ENCODE measurements around the gene BTBD17. TPM values are rescaled to one million over a fixed set of nuclear protein-coding genes. Genes with fewer than 3 reads are reported as not detected.

BTBD17 gene
- total and polyA plus RNA-seq, 5 donors from 2014 or later: 0.09 TPM; not detected in 4

- no peak overlapping the region for H3K27ac ChIP-seq (ENCODE audit: insufficient read depth, low read length, poor library complexity, severe bottlenecking)
- no peaks in the 10 kb centered on the region for H3K9me3 ChIP-seq (ENCODE audit: control insufficient read depth in 2 of 2, low read length in 2 of 2)
- no peak overlapping the region for H3K27ac Mint-ChIP-seq
- ATAC-seq (ENCODE audit: low read depth in 2 of 2): no peak
- no peaks in the 10 kb centered on the region for H3K4me1 Mint-ChIP-seq
- no peak overlapping the region for H3K4me3 Mint-ChIP-seq
- H3K9me3 Mint-ChIP-seq: no peaks in the 10 kb centered on the region
- H3K4me1 ChIP-seq (ENCODE audit: control insufficient read depth, insufficient read depth, low read length, poor library complexity, severe bottlenecking): no peaks in the 10 kb centered on the region
- H3K4me3 ChIP-seq (ENCODE audit: low read depth, low read length): no peak overlapping the region
- H3K36me3 ChIP-seq (ENCODE audit: control insufficient read depth, insufficient read depth, low read length): no peaks in the 10 kb centered on the region
- no peaks in the 10 kb centered on the region for H3K36me3 Mint-ChIP-seq
- H3K27me3 Mint-ChIP-seq: peaks cover 15% of the 10 kb centered on the region
- no peak for DNase-seq
- H3K27me3 ChIP-seq (ENCODE audit: control insufficient read depth, insufficient read depth, low read length): no peaks in the 10 kb centered on the region
Measured at GRCh38 chr17:74403512-74404137, 42.0 kb upstream of the BTBD17 start.

DNA sequence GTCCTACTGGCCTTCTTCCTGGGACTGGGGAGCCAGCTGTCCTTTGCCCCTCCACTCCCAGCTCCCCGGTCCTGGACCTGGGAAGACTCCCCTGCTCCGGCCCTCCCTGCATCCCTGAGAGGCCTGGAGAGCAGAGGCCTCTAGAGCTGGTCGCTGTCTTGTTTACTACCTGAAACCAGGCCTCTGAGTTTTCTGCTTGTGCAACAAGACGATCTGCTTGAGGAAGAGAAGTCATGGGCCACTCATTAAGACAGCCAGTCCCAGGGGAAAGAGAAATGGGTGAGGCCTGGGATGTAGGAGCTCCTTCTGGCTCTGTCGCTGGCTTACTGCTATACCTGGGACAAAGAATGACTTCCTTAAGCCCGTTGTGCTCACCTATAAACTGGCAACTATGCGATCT, 40.4 kb upstream of the BTBD17 start:
- Mint-ChIP-seq H3K4me1 (no peaks in the 10 kb centered on the region), H3K4me3 (no peak overlapping the region), H3K9me3 (no peaks in the 10 kb centered on the region), H3K27ac (no peak overlapping the region), H3K27me3 (peaks cover 8% of the 10 kb centered on the region), H3K36me3 (no peaks in the 10 kb centered on the region)
- ATAC-seq (ENCODE audit: low read depth in 2 of 2) (no peak), DNase-seq (no peak)
- H3K4me3 ChIP-seq (ENCODE audit: low read depth, low read length): no peak overlapping the region
- no peaks in the 10 kb centered on the region for H3K27me3 ChIP-seq (ENCODE audit: control insufficient read depth, insufficient read depth, low read length)
- no peaks in the 10 kb centered on the region for H3K4me1 ChIP-seq (ENCODE audit: control insufficient read depth, insufficient read depth, low read length, poor library complexity, severe bottlenecking)
- no peaks in the 10 kb centered on the region for H3K36me3 ChIP-seq (ENCODE audit: control insufficient read depth, insufficient read depth, low read length)
- no peaks in the 10 kb centered on the region for H3K9me3 ChIP-seq (ENCODE audit: control insufficient read depth in 2 of 2, low read length in 2 of 2)
- H3K27ac ChIP-seq (ENCODE audit: insufficient read depth, low read length, poor library complexity, severe bottlenecking): no peak overlapping the region

- H3K36me3 Mint-ChIP-seq: no peaks in the 10 kb centered on the region
- H3K9me3 Mint-ChIP-seq: peaks cover 0 to 3% (median 0%) of the 10 kb centered on the region in 7 donors
- no peaks in the 10 kb centered on the region for H3K4me1 Mint-ChIP-seq
- H3K27me3 Mint-ChIP-seq: peaks cover under 1% of the 10 kb centered on the region
- Histone ChIP-seq H3K27me3 (ENCODE audit: control insufficient read depth, insufficient read depth, low read length) (no peaks in the 10 kb centered on the region), H3K9me3 (ENCODE audit: control insufficient read depth in 2 of 2, low read length in 2 of 2) (no peaks in the 10 kb centered on the region), H3K4me3 (ENCODE audit: low read depth, low read length) (no peak overlapping the region), H3K4me1 (ENCODE audit: control insufficient read depth, insufficient read depth, low read length, poor library complexity, severe bottlenecking) (no peaks in the 10 kb centered on the region), H3K27ac (ENCODE audit: insufficient read depth, low read length, poor library complexity, severe bottlenecking) (no peak overlapping the region), H3K36me3 (ENCODE audit: control insufficient read depth, insufficient read depth, low read length) (no peaks in the 10 kb centered on the region)
- ATAC-seq (ENCODE audit: low read depth in 2 of 2) (no peak), DNase-seq (no peak)
- H3K4me3 Mint-ChIP-seq: no peak overlapping the region
- H3K27ac Mint-ChIP-seq: no peak overlapping the region
Measured at GRCh38 chr17:74396567-74396966, 34.9 kb upstream of the BTBD17 start.

- no peak overlapping the region for H3K27ac ChIP-seq (ENCODE audit: insufficient read depth, low read length, poor library complexity, severe bottlenecking)
- H3K36me3 Mint-ChIP-seq: no peaks in the 10 kb centered on the region
- no peak for ATAC-seq (ENCODE audit: low read depth in 2 of 2)
- H3K4me1 ChIP-seq (ENCODE audit: control insufficient read depth, insufficient read depth, low read length, poor library complexity, severe bottlenecking): no peaks in the 10 kb centered on the region
- no peaks in the 10 kb centered on the region for H3K9me3 ChIP-seq (ENCODE audit: control insufficient read depth in 2 of 2, low read length in 2 of 2)
- no peaks in the 10 kb centered on the region for H3K27me3 ChIP-seq (ENCODE audit: control insufficient read depth, insufficient read depth, low read length)
- no peak overlapping the region for H3K27ac Mint-ChIP-seq
- H3K36me3 ChIP-seq (ENCODE audit: control insufficient read depth, insufficient read depth, low read length): no peaks in the 10 kb centered on the region
- peaks cover 0 to 3% (median 0%) of the 10 kb centered on the region in 7 donors for H3K9me3 Mint-ChIP-seq
- H3K27me3 Mint-ChIP-seq: peaks cover 10% of the 10 kb centered on the region
- no peaks in the 10 kb centered on the region for H3K4me1 Mint-ChIP-seq
- H3K4me3 Mint-ChIP-seq: no peak overlapping the region
- H3K4me3 ChIP-seq (ENCODE audit: low read depth, low read length): no peak overlapping the region
- no peak for DNase-seq
Measured at GRCh38 chr17:74394977-74395376, 33.3 kb upstream of the BTBD17 start.

GRCh38 chr17:74394275-74394950, 32.7 kb upstream of the BTBD17 start:
- Histone ChIP-seq H3K27me3 (ENCODE audit: control insufficient read depth, insufficient read depth, low read length) (no peaks in the 10 kb centered on the region), H3K36me3 (ENCODE audit: control insufficient read depth, insufficient read depth, low read length) (no peaks in the 10 kb centered on the region), H3K4me3 (ENCODE audit: low read depth, low read length) (no peak overlapping the region), H3K27ac (ENCODE audit: insufficient read depth, low read length, poor library complexity, severe bottlenecking) (no peak overlapping the region), H3K4me1 (ENCODE audit: control insufficient read depth, insufficient read depth, low read length, poor library complexity, severe bottlenecking) (no peaks in the 10 kb centered on the region), H3K9me3 (ENCODE audit: control insufficient read depth in 2 of 2, low read length in 2 of 2) (no peaks in the 10 kb centered on the region)
- H3K4me1 Mint-ChIP-seq: no peaks in the 10 kb centered on the region
- H3K9me3 Mint-ChIP-seq: peaks cover 0 to 3% (median 0%) of the 10 kb centered on the region in 7 donors
- H3K4me3 Mint-ChIP-seq: no peak overlapping the region
- H3K27ac Mint-ChIP-seq: no peak overlapping the region
- H3K27me3 Mint-ChIP-seq: peaks cover 10% of the 10 kb centered on the region
- DNase-seq (no peak), ATAC-seq (ENCODE audit: low read depth in 2 of 2) (no peak)
- no peaks in the 10 kb centered on the region for H3K36me3 Mint-ChIP-seq

GRCh38 chr17:74393346-74393942, 31.8 kb upstream of the BTBD17 start:
- H3K4me3 Mint-ChIP-seq: no peak overlapping the region
- no peaks in the 10 kb centered on the region for H3K4me1 Mint-ChIP-seq
- H3K4me1 ChIP-seq (ENCODE audit: control insufficient read depth, insufficient read depth, low read length, poor library complexity, severe bottlenecking): no peaks in the 10 kb centered on the region
- H3K9me3 Mint-ChIP-seq: peaks cover 0 to 3% (median 0%) of the 10 kb centered on the region in 7 donors
- no peaks in the 10 kb centered on the region for H3K9me3 ChIP-seq (ENCODE audit: control insufficient read depth in 2 of 2, low read length in 2 of 2)
- no peaks in the 10 kb centered on the region for H3K36me3 Mint-ChIP-seq
- H3K27ac Mint-ChIP-seq: no peak overlapping the region
- no peak for DNase-seq
- H3K27me3 ChIP-seq (ENCODE audit: control insufficient read depth, insufficient read depth, low read length): no peaks in the 10 kb centered on the region
- ATAC-seq (ENCODE audit: low read depth in 2 of 2): no peak
- H3K27me3 Mint-ChIP-seq: peaks cover 10% of the 10 kb centered on the region
- H3K27ac ChIP-seq (ENCODE audit: insufficient read depth, low read length, poor library complexity, severe bottlenecking): no peak overlapping the region
- H3K36me3 ChIP-seq (ENCODE audit: control insufficient read depth, insufficient read depth, low read length): no peaks in the 10 kb centered on the region
- H3K4me3 ChIP-seq (ENCODE audit: low read depth, low read length): no peak overlapping the region

DNA sequence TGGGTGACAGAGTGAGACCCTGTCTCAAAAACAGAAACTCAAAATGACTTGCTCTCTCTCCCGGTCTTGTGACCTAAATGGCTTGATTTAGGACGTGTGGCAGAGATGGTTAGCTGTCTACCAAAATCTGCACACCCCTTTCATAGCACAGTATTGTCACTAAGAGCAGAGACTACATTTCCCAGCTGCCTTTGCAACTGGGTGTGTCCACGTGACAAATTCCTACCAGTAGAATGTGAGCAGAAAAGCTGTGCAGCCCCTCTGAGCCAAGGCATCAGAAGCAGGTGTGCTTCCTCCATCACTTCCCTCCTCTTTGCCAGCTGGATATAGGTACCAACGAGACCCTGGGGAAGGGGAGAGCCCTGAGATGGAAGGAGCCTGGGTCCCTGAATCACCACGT, 31.2 kb upstream of the BTBD17 start:
- Mint-ChIP-seq H3K4me3 (no peak overlapping the region), H3K9me3 (peaks cover 0 to 3% (median 0%) of the 10 kb centered on the region in 7 donors), H3K27ac (no peak overlapping the region), H3K27me3 (peaks cover 10% of the 10 kb centered on the region), H3K4me1 (no peaks in the 10 kb centered on the region), H3K36me3 (no peaks in the 10 kb centered on the region)
- Histone ChIP-seq H3K9me3 (ENCODE audit: control insufficient read depth in 2 of 2, low read length in 2 of 2) (no peaks in the 10 kb centered on the region), H3K27me3 (ENCODE audit: control insufficient read depth, insufficient read depth, low read length) (no peaks in the 10 kb centered on the region), H3K4me3 (ENCODE audit: low read depth, low read length) (no peak overlapping the region), H3K27ac (ENCODE audit: insufficient read depth, low read length, poor library complexity, severe bottlenecking) (no peak overlapping the region), H3K36me3 (ENCODE audit: control insufficient read depth, insufficient read depth, low read length) (no peaks in the 10 kb centered on the region), H3K4me1 (ENCODE audit: control insufficient read depth, insufficient read depth, low read length, poor library complexity, severe bottlenecking) (no peaks in the 10 kb centered on the region)
- ATAC-seq (ENCODE audit: low read depth in 2 of 2): no peak
- DNase-seq: no peak
